GM18508 (cell line): ENCODE results near the gene MEX3A.
"Not testable (repeated sequence)": the region's sequence is repeated elsewhere in the genome, so short reads cannot be mapped to it uniquely, and the experiment has no call there.

Source experiments
- ATAC-seq: cut with Tn5 transposase; IDR thresholded peaks from one replicate; pipeline ENCODE4 v1.9.1; 2021; ENCODE audit warnings: moderate number of reproducible peaks; ENCODE audit not compliant: insufficient read depth, unreplicated experiment

The MEX3A gene

GRCh38 chr1:156080241-156080862 lies 1.9 kb downstream of the MEX3A start:
- no peak for ATAC-seq

GRCh38 chr1:156079762-156080161 lies 2.5 kb downstream of the MEX3A start:
- ATAC-seq: no peak

DNA sequence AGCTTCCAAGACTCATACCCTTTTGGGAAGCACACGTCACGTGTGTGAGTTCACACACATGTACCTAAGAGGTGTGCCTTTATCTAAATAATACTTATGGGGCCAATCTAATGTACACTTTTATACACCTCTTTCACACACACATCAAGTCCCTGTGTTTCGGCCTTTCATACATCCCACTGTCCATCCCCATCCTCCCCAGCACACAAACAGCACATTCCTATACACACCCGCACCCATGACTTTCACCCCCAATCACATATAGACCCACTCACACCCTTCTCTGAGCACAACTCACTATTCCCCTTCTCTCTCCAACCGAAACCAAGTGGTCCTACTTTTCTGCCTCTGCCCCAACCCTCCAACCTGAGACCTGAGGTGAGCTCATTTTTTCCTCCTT lies 3.5 kb downstream of the MEX3A start:
- no peak for ATAC-seq

- ATAC-seq: no peak
Observed at GRCh38 chr1:156077430-156077760, 4.9 kb downstream of the MEX3A start.

DNA sequence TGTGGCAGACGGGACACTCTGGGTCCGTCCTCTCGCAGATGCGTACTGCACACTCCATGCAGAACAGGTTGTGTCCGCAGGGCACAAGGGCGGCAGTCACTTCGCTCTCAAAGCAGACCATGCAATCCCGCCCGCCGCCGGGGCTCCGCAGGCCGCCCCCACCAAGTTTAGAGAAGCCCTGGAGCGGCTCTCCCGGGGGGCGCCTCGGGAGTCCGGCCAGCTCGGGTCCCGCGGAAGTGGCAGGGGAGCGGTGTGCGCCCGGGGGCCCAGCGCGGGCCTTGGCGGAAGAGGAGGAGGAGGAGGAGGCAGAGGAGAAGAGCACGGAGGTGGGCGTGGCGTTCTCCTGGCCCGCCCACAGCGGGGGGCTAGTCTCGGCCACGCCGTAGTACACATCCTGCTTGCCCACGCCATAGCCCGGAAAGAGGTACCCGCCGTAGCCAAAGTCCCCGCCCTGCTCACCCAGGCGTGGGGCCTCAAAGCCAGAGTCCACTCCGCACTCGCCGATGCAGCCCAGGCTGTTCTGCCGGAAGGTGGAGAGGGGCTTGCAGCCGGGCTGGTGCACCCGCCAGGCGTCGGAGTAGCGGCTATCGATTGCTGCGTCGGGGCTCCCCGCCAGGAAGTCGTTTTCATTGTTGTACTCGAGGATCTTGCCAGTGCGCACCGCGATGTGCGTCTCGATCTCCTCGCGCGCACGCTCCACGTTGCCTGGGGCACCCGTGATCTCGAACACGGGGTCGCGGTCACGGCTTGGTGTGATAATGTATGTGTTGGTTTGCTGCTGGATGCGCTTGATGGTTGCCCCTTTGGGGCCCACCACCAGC lies 5.4 kb downstream of the MEX3A start:
- no peak for ATAC-seq

DNA sequence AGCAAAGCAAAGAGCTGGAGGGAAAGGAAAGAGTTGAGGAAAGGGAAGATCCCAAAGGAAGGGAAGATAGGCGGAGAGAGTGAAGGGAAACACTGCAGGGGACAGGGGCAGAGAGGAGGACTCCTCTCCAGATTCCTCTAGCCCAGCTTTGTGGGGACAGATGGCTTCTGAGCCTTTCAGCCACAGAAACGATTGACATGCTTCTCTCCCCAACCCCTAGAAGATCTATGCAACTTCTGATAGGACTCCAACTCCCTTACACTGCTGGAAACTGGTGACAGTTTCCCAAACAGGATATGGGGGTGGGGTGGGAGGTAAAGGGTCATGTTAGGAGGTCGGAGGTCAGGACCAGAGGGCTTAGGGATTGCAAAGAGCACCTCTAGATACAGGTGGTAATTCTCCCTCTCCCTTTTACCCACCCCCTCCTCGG lies 6.5 kb downstream of the MEX3A start:
- no peak for ATAC-seq

DNA sequence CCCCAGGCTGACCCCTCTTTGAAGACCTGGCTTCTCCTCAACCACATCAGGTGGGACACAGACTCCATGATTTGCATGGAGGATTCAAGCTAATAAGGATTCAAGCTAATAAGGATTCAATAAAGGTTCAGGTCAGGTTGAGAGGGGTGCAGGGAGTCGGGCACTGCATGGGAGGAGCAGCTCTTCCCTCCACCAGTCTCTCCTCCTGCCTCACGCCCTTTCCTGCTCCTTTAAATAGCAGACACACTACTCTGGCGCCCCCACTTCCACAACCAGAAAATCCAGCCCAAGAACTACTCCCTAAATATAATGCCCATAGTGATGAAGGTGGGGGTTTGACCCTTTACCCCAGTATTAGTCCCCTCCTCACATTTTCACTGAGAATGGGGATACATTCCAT lies 7.1 kb downstream of the MEX3A start:
- no peak for ATAC-seq

- ATAC-seq: no peak
Observed at GRCh38 chr1:156074661-156075060, 7.6 kb downstream of the MEX3A start.

- ATAC-seq: no peak
Observed at GRCh38 chr1:156073740-156074139, 8.5 kb downstream of the MEX3A start.

- ATAC-seq: no peak
Observed at GRCh38 chr1:156073110-156073687, 9.1 kb downstream of the MEX3A start.

- ATAC-seq: no peak
Observed at GRCh38 chr1:156072251-156072650, 10.0 kb downstream of the MEX3A start.

DNA sequence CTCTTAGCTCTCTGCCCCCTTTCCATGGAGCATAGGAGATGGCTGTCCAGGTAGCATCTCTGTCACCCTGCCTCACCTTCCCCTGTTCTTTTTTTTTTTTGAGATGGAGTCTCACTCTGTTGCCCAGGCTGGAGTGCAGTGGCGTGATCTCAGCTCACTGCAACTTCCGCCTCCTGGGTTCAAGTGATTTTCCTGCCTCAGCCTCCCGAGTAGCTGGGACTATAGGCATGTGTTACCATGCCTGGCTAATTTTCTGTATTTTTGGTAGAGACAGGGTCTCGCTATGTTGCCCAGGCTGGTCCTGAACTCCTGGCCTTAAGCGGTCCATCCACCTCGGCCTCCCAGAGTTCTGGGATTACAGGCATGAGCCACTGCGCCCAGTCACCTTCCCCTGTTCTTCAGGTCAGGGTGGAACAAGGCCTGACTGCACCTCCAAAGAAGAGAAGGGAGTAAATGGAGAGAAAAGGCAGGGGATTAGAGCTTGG lies 10.9 kb downstream of the MEX3A start:
- ATAC-seq: not testable (repeated sequence)

GRCh38 chr1:156070548-156070947 lies 11.7 kb downstream of the MEX3A start:
- no peak for ATAC-seq

GRCh38 chr1:156069490-156070455 lies 12.5 kb downstream of the MEX3A start:
- ATAC-seq: no peak

DNA sequence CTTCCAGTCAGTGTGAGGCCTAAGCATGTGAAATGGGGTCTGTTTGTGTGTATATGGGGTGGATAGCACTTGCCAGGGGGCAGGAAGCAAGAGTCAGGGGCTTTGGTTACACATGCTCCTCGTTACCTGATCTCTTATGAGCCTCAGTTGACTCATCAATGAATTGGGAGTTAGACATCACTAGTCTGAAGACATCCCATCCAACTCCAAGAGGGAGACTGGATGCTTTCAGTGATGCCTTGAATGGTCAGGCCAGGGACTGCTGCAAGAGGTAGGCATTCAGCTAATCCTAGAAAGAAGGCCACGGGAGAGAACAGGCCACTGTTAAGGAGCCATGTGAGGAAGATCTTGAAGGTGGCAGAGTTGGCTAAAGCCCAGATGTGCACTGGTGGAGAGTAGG lies 15.0 kb downstream of the MEX3A start:
- no peak for ATAC-seq

- ATAC-seq: no peak
Observed at GRCh38 chr1:156065871-156066270, 16.4 kb downstream of the MEX3A start.

DNA sequence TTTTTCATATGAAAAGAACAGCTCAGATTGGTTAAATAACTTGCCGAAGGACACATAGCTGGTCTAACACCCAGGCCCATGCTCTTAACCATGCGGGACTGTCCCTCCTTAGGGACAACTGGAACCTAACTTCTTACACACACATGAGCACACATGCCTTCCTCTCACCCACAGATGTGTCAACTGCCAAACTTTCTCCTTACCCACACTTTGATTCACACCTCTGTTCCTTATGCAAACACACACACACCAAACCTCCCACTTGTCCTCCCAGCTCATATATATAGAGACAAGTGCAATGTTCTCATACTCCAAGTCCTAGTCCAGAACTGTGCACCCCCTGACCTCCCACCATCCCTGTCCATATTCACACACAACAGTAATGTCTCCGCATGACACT lies 17.1 kb downstream of the MEX3A start:
- ATAC-seq: no peak

- ATAC-seq: no peak
Observed at GRCh38 chr1:156064615-156065014, 17.6 kb downstream of the MEX3A start.

DNA sequence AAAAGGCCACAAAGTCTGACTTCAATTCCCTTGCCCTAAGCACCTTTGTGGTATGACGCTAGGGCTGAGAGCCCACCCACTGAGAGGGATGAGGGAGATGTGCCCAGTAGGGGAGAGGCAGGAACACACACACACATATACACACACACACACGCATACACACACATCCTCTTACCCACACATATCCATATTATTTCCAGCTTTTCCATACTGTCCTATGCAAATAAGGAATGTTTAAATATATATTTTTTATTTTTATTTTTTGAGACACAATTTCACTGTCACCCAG lies 18.3 kb downstream of the MEX3A start:
- ATAC-seq: no peak

- no peak for ATAC-seq
Observed at GRCh38 chr1:156062189-156062588, 20.1 kb downstream of the MEX3A start.
